ENCODE results near the gene ZFPL1.

- TF ChIP-seq POLR2A (IDR thresholded peaks at IDR 0.05) (no peak), CTCF (IDR thresholded peaks at IDR 0.05) (no peak)
These were observed 738 bp upstream of the ZFPL1 start for GRCh38 chr11:65083134-65083833.

Measured in heart left ventricle (tissue), 13 donors.